AG09309 (cell line): ENCODE results near the gene NUBPL.
"Not testable (repeated sequence)": the region's sequence is repeated elsewhere in the genome, so short reads cannot be mapped to it uniquely, and the experiment has no call there.

Experiments used
- DNase-seq: peaks from one replicate; pipeline ENCODE4 v3.0.0-alpha.2; 2010; ENCODE audit warnings: low read depth
- H3K4me3 ChIP-seq: 2 replicates; pipeline ENCODE4 v1.5.1; 2011; ENCODE audit warnings: mild to moderate bottlenecking, low read depth, low read length, moderate library complexity; ENCODE audit not compliant: control insufficient read depth
- CTCF ChIP-seq: IDR thresholded peaks from 2 replicates; pipeline ENCODE4 v1.5.1; 2011; ENCODE audit warnings: mild to moderate bottlenecking, low read depth, low read length, inconsistent platforms; ENCODE audit not compliant: insufficient read depth, control insufficient read depth; ENCODE audit errors: missing control alignments

NUBPL gene

GRCh38 chr14:31696378-31696777 lies 135.2 kb downstream of the NUBPL start:
- TF ChIP-seq CTCF: no peak
- H3K4me3 ChIP-seq: no peak overlapping the region
- no peak for DNase-seq

GRCh38 chr14:31699809-31700208 lies 138.6 kb downstream of the NUBPL start:
- H3K4me3 ChIP-seq: no peak overlapping the region
- no peak for TF ChIP-seq CTCF
- no peak for DNase-seq

GRCh38 chr14:31700282-31701074 lies 139.3 kb downstream of the NUBPL start:
- H3K4me3 ChIP-seq: no peak overlapping the region
- DNase-seq: no peak
- no peak for TF ChIP-seq CTCF

GRCh38 chr14:31702130-31702529 lies 140.9 kb downstream of the NUBPL start:
- DNase-seq: no peak
- no peak overlapping the region for H3K4me3 ChIP-seq
- TF ChIP-seq CTCF: no peak

- DNase-seq: no peak
- no peak overlapping the region for H3K4me3 ChIP-seq
Measured at GRCh38 chr14:31703056-31703455, 141.9 kb downstream of the NUBPL start.

GRCh38 chr14:31705731-31706130 lies 144.5 kb downstream of the NUBPL start:
- DNase-seq: no peak
- no peak overlapping the region for H3K4me3 ChIP-seq
- TF ChIP-seq CTCF: no peak

More at GRCh38 chr14:31703056-31703455, 141.9 kb downstream of the NUBPL start:
- no peak for TF ChIP-seq CTCF

- DNase-seq, H3K4me3 ChIP-seq: not testable (repeated sequence)
Measured at GRCh38 chr14:31708661-31709060, 147.5 kb downstream of the NUBPL start.
